Sigmoid colon (tissue), 4 donors: Measurements from ENCODE around the gene PRX.

Source experiments
- EP300 ChIP-seq, 4 donors: sonication (generic); formaldehyde crosslinking; IDR thresholded peaks; one replicate each; pipeline ENCODE4 v1.6.1; 2017; ENCODE audit warnings: antibody characterized with exemption in 4 of 4
- POLR2A ChIP-seq, 2 donors: fragments of 450-650 bp; IDR thresholded peaks; one replicate each; pipeline ENCODE4 v1.6.1; 2016; ENCODE audit warnings: antibody characterized with exemption in 2 of 2, mild to moderate bottlenecking in 2 of 2, moderate library complexity in 2 of 2
- POLR2AphosphoS5 ChIP-seq, 4 donors: sonication (generic); formaldehyde crosslinking; IDR thresholded peaks; one replicate each; pipeline ENCODE4 v1.6.1; 2017; ENCODE audit warnings: antibody characterized with exemption in 4 of 4
- TF ChIP-seq, protein P1 (sequence below), 4 experiments: fragments of 450-650 bp in 3 of 4; fragments of 200-600 bp in 1 of 4; IDR thresholded peaks; one replicate each; pipeline ENCODE4 v1.5.1; 2016 to 2019; ENCODE audit warnings: antibody characterized with exemption in 4 of 4, mild to moderate bottlenecking in 3 of 4, moderate library complexity in 2 of 4

DNA sequence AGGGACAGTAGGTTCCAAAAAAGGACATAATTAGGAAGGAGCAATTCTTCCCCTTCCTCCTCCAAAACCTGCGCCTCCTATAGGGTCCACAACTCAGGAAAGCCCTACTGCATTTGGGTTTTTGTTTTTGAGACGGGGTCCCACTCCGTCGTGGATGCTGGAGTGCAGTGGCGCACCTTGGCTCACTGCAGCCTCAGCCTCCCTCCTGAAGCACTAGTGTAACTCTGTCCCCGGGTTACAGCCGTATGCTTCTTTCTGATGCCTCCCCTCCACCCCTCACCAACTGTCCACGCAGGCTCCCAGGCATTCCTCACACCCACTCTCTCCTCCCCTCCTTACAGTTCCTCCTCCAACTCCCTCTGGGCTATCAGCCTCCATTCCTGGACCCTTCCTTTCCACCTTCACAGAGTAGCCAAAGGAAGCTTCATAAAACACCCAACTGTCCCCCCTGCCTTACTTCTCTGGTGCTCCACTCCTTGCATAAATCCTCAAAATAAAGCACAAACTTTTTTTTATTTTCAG lies 33.1 kb upstream of the PRX start:
- no peak for TF ChIP-seq EP300 (IDR thresholded peaks at IDR 0.05)
- TF ChIP-seq, protein P1, sequence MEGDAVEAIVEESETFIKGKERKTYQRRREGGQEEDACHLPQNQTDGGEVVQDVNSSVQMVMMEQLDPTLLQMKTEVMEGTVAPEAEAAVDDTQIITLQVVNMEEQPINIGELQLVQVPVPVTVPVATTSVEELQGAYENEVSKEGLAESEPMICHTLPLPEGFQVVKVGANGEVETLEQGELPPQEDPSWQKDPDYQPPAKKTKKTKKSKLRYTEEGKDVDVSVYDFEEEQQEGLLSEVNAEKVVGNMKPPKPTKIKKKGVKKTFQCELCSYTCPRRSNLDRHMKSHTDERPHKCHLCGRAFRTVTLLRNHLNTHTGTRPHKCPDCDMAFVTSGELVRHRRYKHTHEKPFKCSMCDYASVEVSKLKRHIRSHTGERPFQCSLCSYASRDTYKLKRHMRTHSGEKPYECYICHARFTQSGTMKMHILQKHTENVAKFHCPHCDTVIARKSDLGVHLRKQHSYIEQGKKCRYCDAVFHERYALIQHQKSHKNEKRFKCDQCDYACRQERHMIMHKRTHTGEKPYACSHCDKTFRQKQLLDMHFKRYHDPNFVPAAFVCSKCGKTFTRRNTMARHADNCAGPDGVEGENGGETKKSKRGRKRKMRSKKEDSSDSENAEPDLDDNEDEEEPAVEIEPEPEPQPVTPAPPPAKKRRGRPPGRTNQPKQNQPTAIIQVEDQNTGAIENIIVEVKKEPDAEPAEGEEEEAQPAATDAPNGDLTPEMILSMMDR (IDR thresholded peaks at IDR 0.05): no peak
- no peak for TF ChIP-seq POLR2AphosphoS5 (IDR thresholded peaks at IDR 0.05)
- no peak for TF ChIP-seq POLR2A (IDR thresholded peaks at IDR 0.05)
